Measurements from ENCODE around the gene ATP11A. TPM values are rescaled to one million over a fixed set of nuclear protein-coding genes. Genes with fewer than 3 reads are reported as not detected.

ATP11A gene
- total and polyA plus RNA-seq, 2 experiments from 2014 or later: 12.3 to 52.6 TPM

- TF ChIP-seq ZNF331 (CRISPR knock-in tag; IDR thresholded peaks at IDR 0.05; ENCODE audit: low read depth) (no peak), CTCF (conservative IDR thresholded peaks at IDR 0.05; ENCODE audit: low read depth in 2 of 2) (no peak), EZH2 (IDR thresholded peaks at IDR 0.05; ENCODE audit: low read depth, unreplicated experiment) (no peak), CREB1 (CRISPR knock-in tag; IDR thresholded peaks at IDR 0.05; ENCODE audit: low read depth) (no peak), POLR2AphosphoS5 (IDR thresholded peaks at IDR 0.05; ENCODE audit: low read depth) (no peak), JUNB (IDR thresholded peaks at IDR 0.05; ENCODE audit: unreplicated experiment) (no peak), NANOG (IDR thresholded peaks at IDR 0.05; ENCODE audit: borderline replicate concordance) (no peak), ZNF462 (CRISPR knock-in tag; IDR thresholded peaks at IDR 0.05) (no peak), ZNF114 (CRISPR knock-in tag; IDR thresholded peaks at IDR 0.05) (no peak), STAT1 (IDR thresholded peaks at IDR 0.05; ENCODE audit: unreplicated experiment) (no peak), EZH2phosphoT487 (IDR thresholded peaks at IDR 0.05; ENCODE audit: unreplicated experiment) (no peak), ETS1 (IDR thresholded peaks at IDR 0.05) (no peak)
- TF ChIP-seq, protein P1, sequence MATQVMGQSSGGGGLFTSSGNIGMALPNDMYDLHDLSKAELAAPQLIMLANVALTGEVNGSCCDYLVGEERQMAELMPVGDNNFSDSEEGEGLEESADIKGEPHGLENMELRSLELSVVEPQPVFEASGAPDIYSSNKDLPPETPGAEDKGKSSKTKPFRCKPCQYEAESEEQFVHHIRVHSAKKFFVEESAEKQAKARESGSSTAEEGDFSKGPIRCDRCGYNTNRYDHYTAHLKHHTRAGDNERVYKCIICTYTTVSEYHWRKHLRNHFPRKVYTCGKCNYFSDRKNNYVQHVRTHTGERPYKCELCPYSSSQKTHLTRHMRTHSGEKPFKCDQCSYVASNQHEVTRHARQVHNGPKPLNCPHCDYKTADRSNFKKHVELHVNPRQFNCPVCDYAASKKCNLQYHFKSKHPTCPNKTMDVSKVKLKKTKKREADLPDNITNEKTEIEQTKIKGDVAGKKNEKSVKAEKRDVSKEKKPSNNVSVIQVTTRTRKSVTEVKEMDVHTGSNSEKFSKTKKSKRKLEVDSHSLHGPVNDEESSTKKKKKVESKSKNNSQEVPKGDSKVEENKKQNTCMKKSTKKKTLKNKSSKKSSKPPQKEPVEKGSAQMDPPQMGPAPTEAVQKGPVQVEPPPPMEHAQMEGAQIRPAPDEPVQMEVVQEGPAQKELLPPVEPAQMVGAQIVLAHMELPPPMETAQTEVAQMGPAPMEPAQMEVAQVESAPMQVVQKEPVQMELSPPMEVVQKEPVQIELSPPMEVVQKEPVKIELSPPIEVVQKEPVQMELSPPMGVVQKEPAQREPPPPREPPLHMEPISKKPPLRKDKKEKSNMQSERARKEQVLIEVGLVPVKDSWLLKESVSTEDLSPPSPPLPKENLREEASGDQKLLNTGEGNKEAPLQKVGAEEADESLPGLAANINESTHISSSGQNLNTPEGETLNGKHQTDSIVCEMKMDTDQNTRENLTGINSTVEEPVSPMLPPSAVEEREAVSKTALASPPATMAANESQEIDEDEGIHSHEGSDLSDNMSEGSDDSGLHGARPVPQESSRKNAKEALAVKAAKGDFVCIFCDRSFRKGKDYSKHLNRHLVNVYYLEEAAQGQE (IDR thresholded peaks at IDR 0.05; ENCODE audit: unreplicated experiment): no peak
- no peak overlapping the region for H3K27ac Mint-ChIP-seq
- peaks cover 11% of the 10 kb centered on the region for H3K27me3 Mint-ChIP-seq (ENCODE audit: insufficient read depth, low read depth, poor library complexity)
- peaks cover 46% of the 10 kb centered on the region for H3K4me1 Mint-ChIP-seq
- H3K36me3 Mint-ChIP-seq (ENCODE audit: low read depth): no peaks in the 10 kb centered on the region; the same call in 2 of the 3 replicates
- H4K20me1 ChIP-seq (replicated peaks; ENCODE audit: insufficient read depth): 0 out of 2 replicates have a peak, but pooled peaks cover 6% of the 10 kb centered on the region
- H3K36me3 ChIP-seq (ENCODE audit: insufficient read depth): no peaks in the 10 kb centered on the region
- H3K4me3 ChIP-seq: no peak overlapping the region
- H3K9me3 Mint-ChIP-seq: no peaks in the 10 kb centered on the region
- H3K4me3 Mint-ChIP-seq: no peak overlapping the region
- no peak for ATAC-seq
- H3K79me2 ChIP-seq (replicated peaks; ENCODE audit: insufficient read depth): peaks cover 78% of the 10 kb centered on the region
- no peak overlapping the region for H3K4me2 ChIP-seq
- H3K9me2 ChIP-seq (ENCODE audit: insufficient read depth): no peaks in the 10 kb centered on the region
- no peaks in the 10 kb centered on the region for H3K27me3 ChIP-seq (ENCODE audit: insufficient read depth)
- H3F3A ChIP-seq (replicated peaks; ENCODE audit: low read depth): no peaks in the 10 kb centered on the region
- DNase-seq (ENCODE audit: low spot score): no peak
- no peak overlapping the region for H2AFZ ChIP-seq
- no peak overlapping the region for H3K27ac ChIP-seq (ENCODE audit: low read depth)
- H3K4me1 ChIP-seq (ENCODE audit: insufficient read depth): no peaks in the 10 kb centered on the region; the same call in 1 of the 2 replicates
These were observed 56.2 kb downstream of the ATP11A start for GRCh38 chr13:112746044-112746443.

Measured in GM23338 (cell line).